HCT116 (cell line): ENCODE measurements around the gene CARMIL1. TPM values are rescaled to one million over a fixed set of nuclear protein-coding genes. Genes with fewer than 3 reads are reported as not detected.

ENCODE experiments used
- ATAC-seq: fragments of 200-7000 bp; cut with Tn5 transposase; 2 replicates; pipeline ENCODE4 v1.9.1; 2020; ENCODE audit warnings: mild to moderate bottlenecking, moderate library complexity
- BruUV-seq: library from RNA; stranded (reverse); fragments of 400-500 nt; replicated peaks from 2 replicates; lab custom pipeline; 2021; lab: Mats Ljungman, UMichigan
- CTCF ChIA-PET: fragments of 300-600 bp; sonication (Branson Sonifier 250); formaldehyde crosslinking; loops from one replicate; lab custom pipeline; 2021; ENCODE audit warnings: antibody characterized with exemption; lab: Charles Lee
- POLR2A ChIA-PET: fragments of 300-600, 350-600 bp; sonication (Branson Sonifier 250); formaldehyde crosslinking; loops from one replicate; lab custom pipeline; 2021; ENCODE audit warnings: antibody characterized with exemption; lab: Charles Lee
- RAD21 ChIA-PET, 2 experiments: fragments of 300-600 bp; sonication (Branson Sonifier 250); formaldehyde crosslinking; loops; one replicate each; lab custom pipeline; 2023; ENCODE audit warnings: low total read pairs in 2 of 2; ENCODE audit not compliant: uncharacterized antibody in 2 of 2, unreplicated experiment in 2 of 2, low non-redundant PET in 1 of 2; lab: Charles Lee
- DNase-seq: peaks from one replicate; pipeline ENCODE4 v3.0.0-alpha.2; 2010; ENCODE audit warnings: low read depth, low spot score
- H2AFZ ChIP-seq: fragments of 200-600 bp; shearing (Covaris generic), sonication (generic); 2 replicates; pipeline ENCODE4 v1.6.1; 2017; ENCODE audit warnings: low read depth, mixed run types, mixed read lengths, antibody characterized with exemption, low read length; ENCODE audit not compliant: poor library complexity, severe bottlenecking
- H3K27ac ChIP-seq: 2 replicates; pipeline ENCODE4 v1.5.1; 2012; ENCODE audit warnings: low read depth, low read length
- H3K27me3 ChIP-seq: fragments of 200-600 bp; sonication (generic); 2 replicates; pipeline ENCODE4 v1.6.1; 2016; ENCODE audit warnings: mixed run types, low read length, mixed read lengths; ENCODE audit not compliant: insufficient read depth
- H3K36me3 ChIP-seq, 2 experiments: fragments of 200-500 bp in 1 of 2; fragments of 200-600 bp in 1 of 2; sonication (Bioruptor generic) in 1 of 2; sonication (generic) in 1 of 2; 2 replicates each; pipeline versions ENCODE4 v1.5.1 to v1.6.1; 2014 to 2016; ENCODE audit warnings: low read length in 2 of 2, inconsistent platforms in 1 of 2, mixed read lengths in 1 of 2, mixed run types in 1 of 2; ENCODE audit not compliant: insufficient read depth in 2 of 2, control insufficient read depth in 1 of 2
- H3K4me1 ChIP-seq, 2 experiments: fragments of 200-600 bp in 1 of 2; sonication (generic) in 1 of 2; 2 replicates each; pipeline versions ENCODE4 v1.5.1 to v1.6.1; 2012 to 2017; ENCODE audit warnings: low read length in 2 of 2, inconsistent platforms in 1 of 2, mild to moderate bottlenecking in 1 of 2, mixed read lengths in 1 of 2, mixed run types in 1 of 2, moderate library complexity in 1 of 2; ENCODE audit not compliant: insufficient read depth in 2 of 2, control insufficient read depth in 1 of 2
- H3K4me2 ChIP-seq: fragments of 200-600 bp; sonication (generic); 2 replicates; pipeline ENCODE4 v1.6.1; 2017; ENCODE audit warnings: mixed run types, low read length, mixed read lengths
- H3K4me3 ChIP-seq, 2 experiments: fragments of 200-600 bp in 1 of 2; sonication (generic) in 1 of 2; replicated peaks in 1 of 2; 2 replicates each; pipeline ENCODE4 v1.5.1; 2011 to 2016; ENCODE audit warnings: low read length in 2 of 2, control low read depth in 1 of 2, low read depth in 1 of 2, mild to moderate bottlenecking in 1 of 2, mixed read lengths in 1 of 2, mixed run types in 1 of 2
- H3K79me2 ChIP-seq: fragments of 200-600 bp; sonication (generic); 2 replicates; pipeline ENCODE4 v1.6.1; 2017; ENCODE audit warnings: mild to moderate bottlenecking, mixed run types, low read length, moderate library complexity, mixed read lengths; ENCODE audit not compliant: insufficient read depth
- H3K9ac ChIP-seq: fragments of 200-600 bp; sonication (generic); 2 replicates; pipeline ENCODE4 v1.6.1; 2016; ENCODE audit warnings: low read length, mixed read lengths
- H3K9me2 ChIP-seq: fragments of 200-600 bp; sonication (generic), shearing (Covaris generic); 2 replicates; pipeline ENCODE4 v1.6.1; 2017; ENCODE audit warnings: mixed run types, mild to moderate bottlenecking, moderate library complexity; ENCODE audit not compliant: insufficient read depth
- H3K9me3 ChIP-seq, 2 experiments: fragments of 200-500 bp in 1 of 2; fragments of 200-600 bp in 1 of 2; sonication (Bioruptor generic) in 1 of 2; sonication (generic) in 1 of 2; 2 replicates each; pipeline ENCODE4 v1.6.1; 2014 to 2017; ENCODE audit warnings: low read length in 2 of 2, mixed read lengths in 2 of 2, inconsistent platforms in 1 of 2, low read depth in 1 of 2, mild to moderate bottlenecking in 1 of 2, mixed run types in 1 of 2, moderate library complexity in 1 of 2; ENCODE audit not compliant: control insufficient read depth in 1 of 2, insufficient read depth in 1 of 2
- H4K20me1 ChIP-seq: fragments of 200-600 bp; sonication (generic), shearing (Covaris generic); 2 replicates; pipeline ENCODE4 v1.6.1; 2017; ENCODE audit warnings: mixed run types, mild to moderate bottlenecking, moderate library complexity; ENCODE audit not compliant: insufficient read depth
- ATF3 ChIP-seq: IDR thresholded peaks from 2 replicates; pipeline ENCODE4 v1.6.1; 2012
- ELF1 ChIP-seq: IDR thresholded peaks from 2 replicates; pipeline ENCODE4 v1.6.1; 2012; ENCODE audit warnings: low read depth, borderline replicate concordance
- EZH2 ChIP-seq: fragments of 200-600 bp; sonication (generic); IDR thresholded peaks from 2 replicates; pipeline ENCODE4 v1.6.1; 2017; ENCODE audit warnings: antibody characterized with exemption, mixed run types
- FOSL1 ChIP-seq: IDR thresholded peaks from 2 replicates; pipeline ENCODE4 v1.6.1; 2012; ENCODE audit warnings: low read depth
- JUND ChIP-seq: IDR thresholded peaks from 2 replicates; pipeline ENCODE4 v1.6.1; 2012
- MAX ChIP-seq: IDR thresholded peaks from 2 replicates; pipeline ENCODE4 v1.6.1; 2012
- POLR2A ChIP-seq: IDR thresholded peaks from 2 replicates; pipeline ENCODE4 v1.7.0; 2011; ENCODE audit warnings: borderline replicate concordance; ENCODE audit not compliant: insufficient read depth, insufficient read length; ENCODE audit errors: extremely low read depth
- RAD21 ChIP-seq: IDR thresholded peaks from 2 replicates; pipeline ENCODE4 v1.6.1; 2012; ENCODE audit warnings: low read depth, mild to moderate bottlenecking
- REST ChIP-seq: IDR thresholded peaks from 2 replicates; pipeline ENCODE4 v1.6.1; 2012; ENCODE audit warnings: low read depth
- SIN3A ChIP-seq: IDR thresholded peaks from 2 replicates; pipeline ENCODE4 v1.6.1; 2012; ENCODE audit warnings: low read depth
- SP1 ChIP-seq: IDR thresholded peaks from 2 replicates; pipeline ENCODE4 v1.6.1; 2012; ENCODE audit warnings: low read depth
- SRF ChIP-seq: IDR thresholded peaks from 2 replicates; pipeline ENCODE4 v1.6.1; 2012; ENCODE audit warnings: low read depth
- TCF7L2 ChIP-seq: IDR thresholded peaks from 2 replicates; pipeline ENCODE4 v1.7.0; 2011; ENCODE audit warnings: borderline replicate concordance, inconsistent platforms; ENCODE audit not compliant: insufficient read depth, insufficient read length; ENCODE audit errors: extremely low read depth
- ZBTB33 ChIP-seq: IDR thresholded peaks from 2 replicates; pipeline ENCODE4 v1.6.1; 2011; ENCODE audit warnings: mild to moderate bottlenecking, low read length, moderate library complexity; ENCODE audit not compliant: insufficient replicate concordance; ENCODE audit errors: extremely low read depth
- ZFX ChIP-seq: fragments of 450-650 bp; IDR thresholded peaks from 2 replicates; pipeline ENCODE4 v1.6.1; 2017
- ZNF274 ChIP-seq: fragments of 200-500 bp; sonication (Bioruptor generic); IDR thresholded peaks from 2 replicates; pipeline ENCODE4 v1.6.1; 2014; ENCODE audit warnings: mild to moderate bottlenecking, low read depth, low read length, inconsistent platforms
- intact Hi-C: fragments of 100-400 bp; cut with micrococcal nuclease; formaldehyde crosslinking; loops from 2 replicates; pipeline ENCODE4 v1.10.0; 2022
- total RNA-seq: library from RNA; stranded (reverse); gene quantifications from one replicate; pipeline ENCODE4 v1.2.1, GENCODE V29; 2021; ENCODE audit not compliant: unreplicated experiment

The CARMIL1 gene
- total RNA-seq, 1 experiment from 2014 or later, result 21.7 TPM

- no peaks in the 10 kb centered on the region for H3K9me3 ChIP-seq
- H3K27ac ChIP-seq, result no peak overlapping the region
- no peaks in the 10 kb centered on the region for H3K4me1 ChIP-seq
- H3K4me3 ChIP-seq, result no peak overlapping the region
- H2AFZ ChIP-seq, result no peak overlapping the region
- ChIA-PET CTCF (no interaction called here), POLR2A (no interaction called here), RAD21 (no interaction called here)
- no peaks in the 10 kb centered on the region for H3K9me2 ChIP-seq
- H3K9ac ChIP-seq, result no peak overlapping the region
- intact Hi-C loops, result no loop called here
- no peak for TF ChIP-seq SP1
- H3K27me3 ChIP-seq, result no peaks in the 10 kb centered on the region
- H3K79me2 ChIP-seq, result no peaks in the 10 kb centered on the region
- BruUV-seq, result no TSS peak
- H3K36me3 ChIP-seq, result no peaks in the 10 kb centered on the region
- H3K4me2 ChIP-seq, result no peak overlapping the region
- DNase-seq (no peak), ATAC-seq (no peak)
- no peaks in the 10 kb centered on the region for H4K20me1 ChIP-seq
Measured at GRCh38 chr6:25553502-25553901, 274.3 kb downstream of the CARMIL1 start.

- H3K36me3 ChIP-seq, result no peaks in the 10 kb centered on the region
- no peak overlapping the region for H2AFZ ChIP-seq
- no peak for TF ChIP-seq POLR2A
- TF ChIP-seq MAX, result no peak
- no peak for TF ChIP-seq ZNF274
- TF ChIP-seq FOSL1, result no peak
- TF ChIP-seq REST, result no peak
- TF ChIP-seq ELF1, result no peak
- TF ChIP-seq EZH2, result no peak
- TF ChIP-seq ZBTB33, result no peak
- no peak for TF ChIP-seq ZFX
- TF ChIP-seq SRF, result no peak
- no peak for TF ChIP-seq SIN3A
- no peak for TF ChIP-seq RAD21
- TF ChIP-seq TCF7L2, result no peak
- no peak for TF ChIP-seq JUND
- TF ChIP-seq SP1, result no peak
- no peak for TF ChIP-seq ATF3
- DNase-seq (no peak), ATAC-seq (no peak)
- intact Hi-C loops, result no loop called here
- H3K9ac ChIP-seq, result no peak overlapping the region
- BruUV-seq, result no TSS peak
- ChIA-PET RAD21 (no interaction called here), CTCF (interaction anchor here (1.2 to 3.8 kb wide), 5 partner anchors 11 to 290 kb away, joined by 3 to 24 read pairs (median 5); partner anchors contain the start of gene CARMIL1), POLR2A (no interaction called here)
- H3K4me3 ChIP-seq, result no peak overlapping the region
- no peaks in the 10 kb centered on the region for H3K4me1 ChIP-seq
- no peaks in the 10 kb centered on the region for H4K20me1 ChIP-seq
- H3K27me3 ChIP-seq, result no peaks in the 10 kb centered on the region
- H3K4me2 ChIP-seq, result no peak overlapping the region
- H3K9me2 ChIP-seq, result no peaks in the 10 kb centered on the region
- no peak overlapping the region for H3K27ac ChIP-seq
- no peaks in the 10 kb centered on the region for H3K79me2 ChIP-seq
- H3K9me3 ChIP-seq, result no peaks in the 10 kb centered on the region
Measured at GRCh38 chr6:25555188-25555587, 276.0 kb downstream of the CARMIL1 start.
